AG04450 (cell line): ENCODE measurements around the gene WNK4. TPM values are rescaled to one million over a fixed set of nuclear protein-coding genes. Genes with fewer than 3 reads are reported as not detected.

Experiments
- CTCF ChIA-PET: fragments of 300-600, 350-600 bp; formaldehyde crosslinking; extraction: SDS; loops from one replicate; lab custom pipeline; 2022; ENCODE audit warnings: antibody characterized with exemption, inconsistent platforms; lab: Charles Lee
- POLR2A ChIA-PET: fragments of 350-600 bp; formaldehyde crosslinking; extraction: SDS; loops from one replicate; lab custom pipeline; 2021; ENCODE audit warnings: antibody characterized with exemption, inconsistent platforms; lab: Yijun Ruan, JAX
- DNase-seq: peaks from one replicate; pipeline ENCODE4 v3.0.0-alpha.2; 2011; ENCODE audit warnings: low read depth, low spot score
- H3K27ac ChIP-seq: one replicate; pipeline ENCODE4 v1.5.1; 2012; ENCODE audit warnings: low read depth, low read length, control low read depth
- H3K27me3 ChIP-seq: one replicate; pipeline ENCODE4 v1.6.0; 2012; ENCODE audit warnings: low read length; ENCODE audit not compliant: control insufficient read depth, insufficient read depth
- H3K4me3 ChIP-seq: 2 replicates; pipeline ENCODE4 v1.5.1; 2011; ENCODE audit warnings: mild to moderate bottlenecking, low read depth, low read length, control low read depth
- H3K9me3 ChIP-seq: 2 replicates; pipeline ENCODE4 v1.5.1; 2012; ENCODE audit warnings: low read length; ENCODE audit not compliant: control insufficient read depth, insufficient read depth
- polyA plus RNA-seq: library from polyadenylated mRNA; depleted of rRNA; stranded (reverse); fragments of >200 nt; gene quantifications from 2 replicates; pipeline ENCODE4 v1.2.3, GENCODE V29; 2011
- TF ChIP-seq, protein P1 (sequence below): IDR thresholded peaks from 2 replicates; pipeline ENCODE4 v1.5.1; 2011; ENCODE audit warnings: low read depth, low read length, control low read depth, inconsistent platforms

Gene WNK4
- polyA plus RNA-seq, 1 experiment = 2.3 TPM

DNA sequence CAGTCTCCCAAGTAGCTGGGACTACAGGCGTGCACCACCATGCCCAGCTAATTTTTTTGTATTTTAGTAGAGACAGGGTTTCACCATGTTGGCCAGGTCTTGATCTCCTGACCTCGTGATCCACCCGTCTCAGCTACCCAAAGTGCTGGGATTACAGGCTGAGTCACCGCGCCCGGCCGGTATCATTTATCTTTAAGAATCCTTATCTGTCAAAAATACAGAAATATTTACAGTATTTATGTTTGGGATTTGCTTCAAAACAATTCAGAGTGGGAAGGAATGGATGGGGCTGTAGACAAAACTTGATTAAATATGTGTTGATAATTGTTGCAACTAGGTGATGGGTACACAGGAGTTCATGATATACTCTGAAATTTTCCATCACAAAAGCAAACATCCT, 40.8 kb downstream of the WNK4 start:
- ChIA-PET POLR2A (interaction anchor here (1.2 kb wide), 1 partner anchor 12 kb away, joined by 3 read pairs; no protein-coding TSS in a partner anchor), CTCF (interaction anchor here (0.8 to 1.7 kb wide), 8 partner anchors 11 to 243 kb away, joined by 3 to 10 read pairs (median 4); no protein-coding TSS in a partner anchor)
- Histone ChIP-seq H3K27me3 (no peaks in the 10 kb centered on the region), H3K27ac (no peak overlapping the region), H3K4me3 (no peak overlapping the region), H3K9me3 (no peaks in the 10 kb centered on the region)
- TF ChIP-seq, protein P1, sequence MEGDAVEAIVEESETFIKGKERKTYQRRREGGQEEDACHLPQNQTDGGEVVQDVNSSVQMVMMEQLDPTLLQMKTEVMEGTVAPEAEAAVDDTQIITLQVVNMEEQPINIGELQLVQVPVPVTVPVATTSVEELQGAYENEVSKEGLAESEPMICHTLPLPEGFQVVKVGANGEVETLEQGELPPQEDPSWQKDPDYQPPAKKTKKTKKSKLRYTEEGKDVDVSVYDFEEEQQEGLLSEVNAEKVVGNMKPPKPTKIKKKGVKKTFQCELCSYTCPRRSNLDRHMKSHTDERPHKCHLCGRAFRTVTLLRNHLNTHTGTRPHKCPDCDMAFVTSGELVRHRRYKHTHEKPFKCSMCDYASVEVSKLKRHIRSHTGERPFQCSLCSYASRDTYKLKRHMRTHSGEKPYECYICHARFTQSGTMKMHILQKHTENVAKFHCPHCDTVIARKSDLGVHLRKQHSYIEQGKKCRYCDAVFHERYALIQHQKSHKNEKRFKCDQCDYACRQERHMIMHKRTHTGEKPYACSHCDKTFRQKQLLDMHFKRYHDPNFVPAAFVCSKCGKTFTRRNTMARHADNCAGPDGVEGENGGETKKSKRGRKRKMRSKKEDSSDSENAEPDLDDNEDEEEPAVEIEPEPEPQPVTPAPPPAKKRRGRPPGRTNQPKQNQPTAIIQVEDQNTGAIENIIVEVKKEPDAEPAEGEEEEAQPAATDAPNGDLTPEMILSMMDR = no peak
- no peak for DNase-seq

DNA sequence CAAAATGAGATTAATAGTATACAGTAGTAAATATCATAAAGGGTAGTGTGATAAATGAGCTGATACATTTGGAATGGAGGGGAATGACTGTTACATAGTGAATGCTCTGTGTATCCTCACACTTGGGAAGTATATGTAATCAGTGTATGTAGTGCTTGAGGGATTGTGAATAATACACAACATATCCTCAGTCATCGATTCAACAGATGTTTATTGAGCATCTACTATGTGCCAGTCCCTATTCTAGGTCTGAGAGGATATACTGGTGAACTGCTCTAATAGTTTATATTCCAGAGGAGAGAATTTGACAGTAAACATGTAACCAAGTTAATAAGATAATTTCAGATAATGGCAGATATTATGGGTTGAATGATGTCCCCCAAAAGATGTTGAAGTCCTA, 47.1 kb downstream of the WNK4 start:
- Histone ChIP-seq H3K4me3 (no peak overlapping the region), H3K27ac (no peak overlapping the region), H3K9me3 (no peaks in the 10 kb centered on the region), H3K27me3 (no peaks in the 10 kb centered on the region)
- TF ChIP-seq, protein P1 = no peak
- ChIA-PET CTCF (no interaction called here), POLR2A (no interaction called here)
- no peak for DNase-seq

GRCh38 chr17:42830971-42831370, 50.6 kb downstream of the WNK4 start:
- TF ChIP-seq, protein P1 = no peak
- H3K27me3 ChIP-seq = no peaks in the 10 kb centered on the region
- ChIA-PET POLR2A (no interaction called here), CTCF (interaction anchor here (1.5 to 2.9 kb wide), 2 partner anchors 12 kb away, joined by 3 to 8 read pairs; no protein-coding TSS in a partner anchor)
- no peaks in the 10 kb centered on the region; the same call in 1 of the 2 replicates for H3K9me3 ChIP-seq
- no peak overlapping the region for H3K27ac ChIP-seq
- DNase-seq = no peak
- no peak overlapping the region for H3K4me3 ChIP-seq

GRCh38 chr17:42832213-42832933, 52.0 kb downstream of the WNK4 start:
- no peaks in the 10 kb centered on the region for H3K27me3 ChIP-seq
- ChIA-PET CTCF (interaction anchor here (1.5 to 6.2 kb wide), 4 partner anchors 8 to 13 kb away, joined by 3 to 35 read pairs (median 12); partner anchors contain the start of genes AOC2 and BECN1), POLR2A (interaction anchor here (1.4 to 3.2 kb wide), 2 partner anchors 8 to 166 kb away, joined by 5 to 16 read pairs; partner anchors contain the start of genes BECN1 and RPL27)
- H3K9me3 ChIP-seq = no peaks in the 10 kb centered on the region; the same call in 1 of the 2 replicates
- peak overlapping the region; percentile 65 for H3K27ac ChIP-seq
- TF ChIP-seq, protein P1 = no peak
- peak overlapping the region; percentile 99 for H3K4me3 ChIP-seq
- no peak for DNase-seq
